UCSD-AML1 (cell line): ENCODE data around the gene DTX1.

ENCODE experiments used
- DNase-seq: peaks from one replicate; lab custom pipeline; 2025; ENCODE audit not compliant: unreplicated experiment; lab: John Stamatoyannopoulos, UW

The DTX1 gene

DNA sequence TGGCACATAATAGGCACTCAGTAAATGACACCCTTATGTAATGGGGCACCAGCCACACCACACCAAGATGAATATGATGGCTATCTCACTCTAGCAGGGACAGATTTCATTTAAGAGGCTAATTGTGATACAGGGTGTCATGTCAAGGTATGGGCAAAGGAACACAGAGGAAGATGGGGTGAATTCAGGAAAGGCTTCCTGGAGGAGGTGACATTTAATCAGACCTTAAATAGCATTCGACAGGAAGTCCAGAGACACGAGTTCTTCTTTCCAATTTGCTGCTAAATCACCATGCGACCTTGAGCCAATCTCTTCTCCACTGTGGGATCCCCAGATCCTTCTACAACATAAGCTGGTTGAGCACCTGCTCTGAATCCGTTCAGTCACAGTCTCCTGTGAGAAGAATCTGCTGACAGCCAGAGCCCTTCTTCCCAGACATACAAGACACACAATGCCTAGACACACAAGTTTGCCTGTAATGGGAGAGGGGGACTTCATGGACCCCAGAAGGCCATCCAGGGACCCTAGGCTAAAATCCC is 1.5 kb upstream of the DTX1 start:
- no peak for DNase-seq

DNA sequence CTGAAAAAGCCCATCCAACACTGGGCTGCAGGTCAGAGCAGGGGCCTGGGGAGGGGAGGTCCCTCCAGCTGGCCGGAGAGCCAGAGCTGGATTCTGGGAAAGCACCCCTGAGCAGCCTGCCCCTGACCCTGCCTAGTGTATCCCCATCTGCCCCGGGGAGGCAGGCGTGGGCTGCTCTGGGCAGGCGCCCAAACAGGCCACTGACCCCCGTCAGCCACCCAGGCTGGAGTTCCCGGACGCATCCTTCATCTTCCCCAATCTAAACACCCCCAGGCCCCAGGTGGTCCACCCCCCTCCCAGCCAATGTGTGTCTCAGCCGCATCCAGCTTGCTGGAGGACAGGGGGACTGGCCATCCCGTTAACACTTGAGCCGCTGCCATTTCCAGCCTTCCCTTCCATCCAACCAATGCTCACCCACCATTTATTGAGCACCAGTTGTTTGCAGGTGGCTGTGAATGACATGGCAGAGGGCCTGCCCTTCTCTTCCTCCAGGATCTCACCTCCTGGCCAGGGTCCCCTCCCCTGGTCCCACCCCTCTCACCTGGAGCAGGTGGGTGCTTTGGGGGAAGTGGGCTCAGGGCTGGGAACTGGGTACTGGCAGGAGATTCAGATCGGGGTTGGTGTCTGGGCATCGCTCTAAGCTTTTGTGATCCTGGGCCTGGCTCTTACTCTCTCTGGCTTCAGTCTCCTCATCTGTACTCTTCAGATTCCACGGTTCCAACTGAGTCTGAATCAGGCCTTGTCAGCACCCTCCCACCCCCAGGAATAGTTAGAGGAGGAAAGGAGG is 743 bp upstream of the DTX1 start:
- DNase-seq, result no peak

DNA sequence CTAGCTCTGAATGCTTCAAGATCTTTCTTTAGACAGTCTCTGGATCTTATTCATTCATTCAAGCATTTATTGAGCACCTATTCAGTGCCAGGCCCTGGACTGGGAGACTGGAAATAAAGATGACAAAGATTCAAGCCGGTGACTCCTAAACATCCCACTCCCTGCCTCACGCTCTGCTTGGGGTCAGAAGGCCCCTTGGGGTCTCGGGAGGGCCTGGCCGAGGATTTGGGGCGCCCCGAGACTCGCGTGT is 224 bp upstream of the DTX1 start:
- DNase-seq, result no peak

DNA sequence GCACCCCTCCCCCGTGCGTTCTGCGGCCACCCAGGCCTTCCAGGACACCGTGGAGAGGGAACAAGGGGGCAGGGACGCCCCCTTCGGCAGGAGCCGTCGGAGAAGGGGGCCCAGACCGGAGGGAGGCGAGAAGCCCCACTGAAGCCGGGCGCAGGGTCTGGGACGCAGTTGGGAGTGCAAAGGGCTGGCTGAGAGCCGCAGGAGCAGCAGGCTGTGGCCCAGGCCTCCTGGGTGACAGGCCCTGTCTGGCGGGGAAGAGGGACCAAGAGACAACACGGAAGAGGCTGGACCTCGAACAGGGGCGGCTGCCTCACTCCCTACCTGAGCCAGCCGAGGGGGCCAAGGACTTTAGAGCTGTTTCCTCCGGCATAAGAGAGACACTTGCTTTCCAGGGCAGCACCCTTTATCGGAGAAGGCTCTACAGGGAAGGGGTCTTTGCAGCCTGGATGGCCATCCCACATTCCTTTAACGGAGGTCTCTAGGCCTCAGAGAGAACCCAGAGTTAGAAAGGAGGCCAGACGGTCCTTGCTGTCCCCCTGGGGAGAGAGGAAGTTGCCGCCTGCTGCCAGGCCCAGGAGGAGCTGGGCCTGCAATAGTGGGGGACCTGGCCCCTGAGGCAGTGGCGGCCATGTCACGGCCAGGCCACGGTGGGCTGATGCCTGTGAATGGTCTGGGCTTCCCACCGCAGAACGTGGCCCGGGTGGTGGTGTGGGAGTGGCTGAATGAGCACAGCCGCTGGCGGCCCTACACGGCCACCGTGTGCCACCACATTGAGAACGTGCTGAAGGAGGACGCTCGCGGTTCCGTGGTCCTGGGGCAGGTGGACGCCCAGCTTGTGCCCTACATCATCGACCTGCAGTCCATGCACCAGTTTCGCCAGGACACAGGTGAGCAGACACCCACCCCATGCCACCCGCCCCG is 1.3 kb downstream of the DTX1 start:
- DNase-seq, result no peak

DNA sequence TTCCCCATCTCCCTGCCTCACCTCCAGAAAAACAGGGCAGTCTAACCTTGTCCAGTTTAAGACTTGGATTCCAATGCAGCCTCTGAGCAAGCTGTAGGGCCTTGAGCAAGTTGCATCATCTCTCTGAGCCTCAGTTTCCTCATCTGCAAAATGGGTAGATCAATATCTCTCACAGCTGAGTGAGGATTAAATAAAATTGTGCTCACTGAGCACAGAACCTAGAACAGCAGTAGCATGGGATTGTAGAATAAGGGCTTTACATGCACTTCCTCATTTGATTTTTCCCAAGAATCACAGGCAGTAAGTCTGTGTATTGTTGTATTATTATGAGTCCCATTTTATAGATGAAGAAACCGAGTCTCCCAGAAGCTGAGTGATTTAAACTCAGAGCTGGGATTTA is 2.0 kb downstream of the DTX1 start:
- no peak for DNase-seq

DNA sequence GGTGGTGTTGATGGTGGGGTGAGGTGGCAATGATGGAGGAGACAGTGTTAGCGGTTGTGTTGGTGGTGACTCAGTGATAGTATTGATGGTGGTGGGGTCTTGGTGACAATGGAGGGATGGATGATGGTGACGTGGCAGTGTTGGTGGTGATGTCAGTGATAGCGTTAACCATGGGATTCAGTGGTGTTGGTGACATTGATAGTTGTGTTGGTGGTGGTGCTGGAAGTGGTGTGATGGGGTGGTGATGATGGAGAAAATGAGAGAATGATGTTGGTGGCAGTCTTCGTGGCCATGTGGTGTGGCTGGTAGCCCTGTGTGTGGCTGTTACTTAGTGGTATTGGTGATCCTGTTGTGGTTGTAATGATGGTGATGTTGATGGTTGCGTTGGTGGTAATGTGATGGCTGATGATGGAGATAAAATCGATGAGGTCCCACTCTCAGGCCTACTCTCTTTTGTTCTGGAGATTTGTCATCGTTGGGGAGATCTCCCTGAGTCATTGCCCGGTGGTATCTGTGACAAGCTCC is 2.6 kb downstream of the DTX1 start:
- no peak for DNase-seq

DNA sequence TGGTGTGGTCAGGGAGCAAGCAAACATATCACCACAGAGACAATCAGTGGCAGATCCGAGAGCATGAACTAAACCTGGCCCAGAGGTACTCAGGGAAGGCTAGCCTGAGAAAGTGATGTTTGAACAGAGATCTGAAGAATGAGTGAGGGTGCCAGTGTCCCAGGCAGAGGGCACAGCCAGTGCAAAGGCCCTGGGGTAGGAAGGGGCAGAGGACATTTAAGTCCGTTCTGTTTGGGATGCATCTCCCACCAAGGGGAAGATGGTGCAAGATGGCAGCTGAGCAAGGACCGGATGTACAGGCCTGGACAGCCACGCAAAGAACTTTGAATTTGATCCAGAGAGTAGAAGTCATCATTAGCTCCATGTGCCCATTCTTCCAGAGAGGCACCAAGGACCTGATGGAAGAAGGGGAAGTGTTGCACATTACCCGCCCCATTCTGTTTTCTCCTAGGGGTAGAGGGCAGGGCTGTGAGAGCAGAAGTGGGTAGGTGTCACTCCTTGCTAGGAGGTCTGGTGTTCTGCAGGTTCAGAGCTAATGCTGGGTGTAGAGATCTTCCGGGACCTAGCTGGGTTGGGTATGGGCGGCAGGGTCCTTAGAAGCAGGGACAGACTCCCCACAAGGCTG is 3.9 kb downstream of the DTX1 start:
- DNase-seq, result no peak

DNA sequence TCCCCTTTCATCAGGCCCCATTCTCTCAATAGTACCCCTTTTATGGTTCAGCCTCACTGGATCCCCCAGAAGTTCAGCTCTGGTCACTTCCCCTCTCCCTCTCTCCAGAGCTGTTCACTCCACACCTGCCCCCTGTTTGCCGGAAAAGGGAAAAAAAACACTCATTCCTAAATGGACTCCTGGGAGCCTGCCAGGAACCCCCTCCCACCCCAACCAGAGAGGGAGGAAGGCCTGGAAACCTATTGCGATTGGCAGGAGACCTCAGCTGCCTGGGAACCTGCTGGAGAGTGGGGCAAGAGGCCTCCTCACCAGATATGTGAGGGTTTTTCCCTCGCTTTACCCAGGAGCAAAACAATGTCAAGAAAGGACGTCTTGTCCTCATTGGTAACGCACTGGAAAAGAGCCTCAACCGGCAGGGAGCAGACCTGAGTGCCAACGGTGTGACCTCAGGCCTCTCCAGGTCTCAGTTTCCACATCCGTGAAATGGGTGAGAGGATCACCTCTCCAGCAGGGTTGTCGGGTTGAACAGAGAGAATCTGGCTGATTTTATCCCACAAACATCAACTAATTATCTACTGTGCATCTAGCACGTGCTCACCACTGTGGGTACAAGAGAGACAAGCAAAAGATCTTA is 4.6 kb downstream of the DTX1 start:
- no peak for DNase-seq

DNA sequence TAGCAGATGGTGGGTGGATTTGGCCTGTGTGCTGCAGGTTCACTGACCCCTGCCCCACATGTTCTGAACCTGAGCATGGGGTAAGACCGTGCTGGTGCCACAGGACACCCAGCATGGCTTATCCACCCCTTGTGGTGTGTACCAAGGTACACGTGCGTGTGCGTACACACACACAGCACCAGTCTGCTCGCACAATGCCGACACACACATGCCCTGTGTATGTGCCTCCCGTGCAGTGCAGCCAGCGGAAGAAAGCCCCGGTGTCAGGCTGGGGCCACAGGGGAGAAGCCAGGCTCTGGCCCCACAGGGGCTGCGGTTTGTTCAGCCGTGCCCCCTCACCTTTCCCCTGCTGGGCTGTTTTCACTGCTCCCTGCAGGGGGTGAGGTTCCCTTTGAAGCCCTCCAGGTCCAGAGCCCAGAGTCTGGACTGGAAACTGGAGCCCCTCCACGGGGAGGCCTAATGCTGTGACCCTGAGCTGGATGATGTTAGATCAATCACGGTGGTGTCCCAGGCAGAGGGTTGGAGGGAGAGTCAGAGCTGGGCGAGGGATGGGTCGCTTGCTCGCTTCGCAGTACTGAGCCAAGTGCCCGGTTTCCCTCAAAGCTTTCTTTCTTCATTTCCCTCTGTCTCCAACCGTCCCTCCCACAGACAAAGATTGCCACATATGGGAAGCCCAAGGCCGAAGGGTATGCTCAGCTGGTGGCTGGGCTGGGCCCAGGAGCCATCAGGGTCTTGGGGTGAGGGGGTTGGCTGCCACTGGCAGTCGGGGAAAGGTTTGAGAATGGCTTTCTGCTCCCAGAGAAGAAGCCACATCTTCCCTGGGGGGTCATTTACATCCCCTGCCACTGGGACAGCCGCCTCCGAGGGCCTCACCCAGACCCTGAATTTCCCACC is 6.2 kb downstream of the DTX1 start:
- no peak for DNase-seq

DNA sequence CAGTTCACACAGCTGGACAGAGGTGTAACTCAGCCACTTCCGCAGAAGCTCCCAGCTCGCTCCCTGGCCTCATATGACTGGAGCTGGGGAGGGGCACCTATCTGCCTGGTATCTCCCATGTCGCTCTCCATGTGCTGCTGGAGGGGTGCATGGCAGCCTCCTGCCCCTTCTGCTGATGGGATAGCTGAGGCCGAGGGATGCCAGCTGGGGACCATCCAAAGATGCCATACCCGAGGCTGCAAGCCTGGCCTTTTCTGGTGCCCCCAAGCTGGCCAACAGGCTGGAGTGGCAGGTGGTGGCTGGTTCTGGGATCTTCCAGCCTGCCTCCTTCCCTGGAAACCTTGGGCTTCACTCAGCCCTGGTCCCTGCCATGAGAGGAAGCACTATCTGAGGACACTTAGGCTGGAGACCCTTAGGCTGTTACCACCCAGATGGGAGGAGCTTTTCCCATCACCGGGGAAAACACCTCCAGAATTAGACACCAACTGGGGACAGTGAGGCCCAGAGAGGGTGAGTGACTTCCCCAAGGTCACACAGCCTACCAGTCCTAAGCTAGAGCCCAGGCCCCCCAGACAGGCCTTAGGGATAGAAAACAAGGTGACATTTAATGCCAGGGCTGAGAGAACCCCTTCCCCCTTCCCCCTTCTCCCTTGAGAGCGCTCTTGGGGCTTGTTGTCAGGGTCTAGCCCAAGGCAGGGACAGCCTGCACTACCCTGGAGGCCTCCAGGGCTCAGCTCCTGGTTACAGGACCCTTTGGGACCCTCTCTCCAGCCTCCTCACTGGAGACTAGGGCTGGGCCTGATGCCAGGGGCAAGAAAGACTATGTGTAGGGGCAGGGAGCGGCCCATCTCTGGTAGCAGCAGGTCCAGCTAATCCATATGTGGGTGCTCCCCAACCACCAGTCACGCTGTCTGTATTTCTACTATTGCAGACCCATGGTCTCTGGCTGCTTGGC is 7.1 kb downstream of the DTX1 start:
- no peak for DNase-seq

DNA sequence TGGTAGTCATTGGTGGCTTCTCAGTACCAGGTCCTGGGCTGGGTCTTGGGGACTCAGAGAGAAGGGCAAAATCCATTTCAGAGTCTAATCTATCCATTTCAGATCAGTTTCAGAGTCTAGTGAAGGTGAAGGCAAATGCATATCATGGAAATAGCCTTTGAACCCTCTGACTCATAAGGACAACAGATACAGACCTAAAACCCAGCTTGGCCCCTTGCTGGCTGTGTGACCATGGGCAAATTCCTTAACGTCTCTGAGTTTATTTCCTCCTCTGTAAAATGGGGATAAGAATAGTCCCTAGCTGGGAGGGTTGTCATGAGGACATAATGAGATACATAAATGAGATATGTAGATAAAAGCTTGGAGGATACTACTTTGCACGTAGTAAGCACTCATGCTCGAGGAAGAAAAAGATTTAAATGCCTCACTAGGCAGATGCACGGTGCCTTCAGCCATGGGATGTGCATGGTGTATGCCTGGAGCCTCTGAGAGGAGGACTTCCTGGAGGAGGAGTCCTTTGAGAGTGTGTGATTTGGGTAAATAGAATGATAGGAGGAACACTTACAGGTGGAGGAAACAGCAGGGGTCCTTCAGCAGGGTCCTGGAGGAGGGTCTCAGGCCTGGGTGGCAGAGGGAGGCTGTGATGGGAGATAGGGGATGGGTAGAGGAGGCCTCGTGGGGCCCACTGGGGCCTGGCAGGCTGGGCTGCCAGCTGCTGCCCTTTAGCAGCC is 8.0 kb downstream of the DTX1 start:
- DNase-seq, result no peak

DNA sequence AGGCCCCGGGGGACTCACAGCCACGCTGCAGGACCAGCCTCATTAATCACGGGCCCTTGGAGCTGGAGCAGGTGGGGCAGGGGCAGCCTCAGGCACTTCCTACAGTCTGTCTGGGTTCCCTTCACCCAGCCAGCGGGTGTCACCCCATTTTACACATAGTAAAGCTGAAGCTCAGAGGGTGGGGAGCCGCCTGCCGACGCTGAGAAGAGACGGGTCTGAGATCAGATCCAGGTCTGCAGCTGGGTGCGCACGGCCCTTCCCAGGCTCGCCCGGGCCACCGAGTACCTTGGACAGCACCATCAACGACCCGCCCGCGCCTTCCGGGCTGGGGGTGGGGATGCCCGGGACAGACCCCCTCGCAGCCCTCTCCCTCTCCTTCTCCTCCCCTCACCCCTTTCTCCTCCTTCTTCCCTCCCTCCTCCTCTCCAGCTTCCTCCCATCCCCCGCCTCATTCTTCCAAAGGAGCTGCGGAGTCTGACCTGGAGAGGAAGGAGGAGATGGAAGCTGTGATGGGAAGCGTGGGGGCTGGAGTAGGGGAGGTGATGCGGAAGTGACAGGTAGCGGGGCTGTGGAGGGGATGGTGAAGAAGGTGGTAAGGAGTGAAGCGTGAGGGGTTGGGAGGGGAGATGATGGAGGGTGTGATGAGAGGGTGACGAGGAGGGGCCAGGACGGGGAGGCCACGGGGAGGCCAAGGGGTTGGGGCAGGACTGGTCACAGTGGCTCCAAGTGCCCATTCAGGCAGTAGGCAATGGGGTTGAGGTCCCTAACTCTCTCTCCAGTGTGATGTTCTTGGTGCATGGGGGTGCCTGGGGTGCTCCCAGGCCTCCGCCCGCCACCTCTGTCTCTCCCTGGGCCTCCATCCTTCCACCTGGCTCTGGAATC is 8.8 kb downstream of the DTX1 start:
- peak; percentile 38 for DNase-seq

DNA sequence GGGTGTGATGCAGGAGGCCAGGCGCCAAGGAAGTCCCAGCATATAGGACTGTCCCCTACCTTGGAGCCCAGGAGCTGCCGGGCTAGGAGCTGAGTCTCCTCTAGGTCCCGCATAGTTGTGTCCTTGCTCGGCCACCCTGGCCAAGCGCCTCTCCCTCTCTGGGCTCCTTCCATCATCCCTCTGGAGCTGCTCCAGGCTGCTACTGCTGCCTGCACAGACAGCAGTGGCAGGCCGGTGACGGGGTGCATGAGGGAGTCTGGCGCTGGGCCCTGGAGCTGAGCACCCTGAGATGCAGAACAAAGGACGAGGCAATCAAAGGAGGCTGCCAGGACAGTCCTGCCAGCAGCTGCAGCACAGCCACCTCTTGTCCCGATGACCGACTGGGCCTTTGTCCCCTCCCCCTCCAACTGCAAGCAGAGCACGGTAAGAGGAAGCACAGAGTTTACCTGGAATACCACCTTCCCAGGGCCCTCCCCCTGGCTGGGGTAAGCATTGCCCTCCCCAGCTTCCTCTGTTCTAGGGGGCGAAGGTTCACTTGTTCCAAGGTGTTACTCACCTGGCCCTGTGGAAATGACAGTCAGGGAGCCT is 10.4 kb downstream of the DTX1 start:
- DNase-seq, result no peak

DNA sequence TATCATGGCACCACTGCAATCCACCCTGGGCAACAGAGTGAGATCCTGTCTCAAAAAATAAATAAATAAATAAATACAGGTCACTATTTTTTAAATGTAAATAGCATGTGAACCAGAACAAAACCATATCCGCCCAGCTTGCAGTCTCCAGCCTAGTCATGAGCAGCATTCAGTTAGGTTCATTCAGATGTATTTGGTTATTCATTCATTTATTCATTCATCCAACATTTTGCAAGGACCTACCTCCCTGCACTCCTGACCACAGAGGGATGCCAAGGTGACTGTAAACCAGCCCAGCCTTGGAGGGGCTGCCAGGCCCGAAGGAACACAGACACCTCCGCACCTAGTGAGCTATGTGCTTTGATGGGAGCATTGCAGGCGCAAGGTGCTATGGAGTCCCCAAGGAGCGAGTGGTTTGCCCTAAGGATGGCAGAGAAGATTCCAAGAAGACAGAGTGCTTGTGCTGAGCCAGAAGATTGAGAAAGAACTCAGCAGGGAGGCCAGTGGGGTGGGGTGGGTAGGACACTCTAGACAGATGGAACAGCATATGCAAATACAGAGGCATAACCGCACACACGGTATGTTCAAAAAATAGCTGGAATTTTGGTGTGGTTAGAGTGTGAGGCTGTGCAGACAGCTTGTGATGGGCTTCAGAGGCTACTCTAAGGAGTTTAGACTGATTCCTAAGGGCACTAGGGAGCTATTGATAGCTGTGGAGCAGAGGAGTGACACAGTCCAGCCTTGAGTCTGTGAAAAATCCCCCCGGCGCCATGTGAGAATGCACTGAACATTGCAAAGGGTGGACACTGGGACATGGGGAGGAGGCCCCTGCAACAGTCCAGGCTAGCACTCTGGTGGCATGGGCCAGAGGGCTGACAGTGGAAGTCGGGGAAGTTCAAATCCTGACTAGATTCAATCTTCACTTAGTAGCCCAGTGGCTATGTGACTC is 11.7 kb downstream of the DTX1 start:
- no peak for DNase-seq

DNA sequence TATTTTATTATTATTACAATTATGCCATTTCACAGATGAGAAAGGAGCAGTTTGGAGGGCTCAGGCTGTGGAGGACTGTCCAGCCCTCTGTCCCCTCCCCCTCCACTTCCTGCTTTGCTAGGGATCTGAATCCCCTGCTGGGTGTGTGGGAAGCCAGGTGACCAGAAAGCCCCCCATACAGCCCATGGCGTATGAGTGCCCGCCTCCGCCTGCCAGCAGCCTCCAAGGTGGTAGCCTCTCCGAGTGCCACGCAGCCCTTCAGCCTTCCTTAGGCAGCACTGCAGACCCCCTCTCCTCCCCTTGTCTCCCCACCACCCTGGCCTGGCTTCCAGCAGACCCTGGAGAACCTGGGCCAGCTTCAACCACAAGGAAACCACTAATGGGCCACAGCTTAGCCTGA is 12.6 kb downstream of the DTX1 start:
- DNase-seq, result no peak

DNA sequence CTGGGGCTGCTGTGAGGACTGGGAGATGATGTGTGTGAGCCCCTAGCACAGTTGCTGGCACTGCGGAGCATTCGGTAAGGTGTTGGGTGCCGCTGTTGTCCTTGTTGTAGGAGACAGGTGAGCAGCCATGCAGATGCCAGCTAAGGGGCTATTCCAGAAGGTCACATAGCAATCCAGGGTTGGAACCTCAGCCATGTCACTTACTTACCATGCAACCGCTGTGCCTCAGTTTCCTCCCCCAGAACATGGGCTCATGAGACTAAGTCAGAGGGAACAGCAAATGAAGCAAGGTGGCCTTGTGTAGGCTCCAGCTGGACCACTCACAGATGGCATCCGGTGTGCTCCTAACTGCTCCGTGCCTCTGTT is 13.2 kb downstream of the DTX1 start:
- no peak for DNase-seq
